NOMO-1 treated with dmso at 0.1 percent for 144 hours (cell line): ENCODE results near the gene FHOD1.

Experiments
- DNase-seq: peaks from one replicate; lab custom pipeline; 2025; ENCODE audit not compliant: unreplicated experiment; lab: John Stamatoyannopoulos, UW

Gene FHOD1

DNA sequence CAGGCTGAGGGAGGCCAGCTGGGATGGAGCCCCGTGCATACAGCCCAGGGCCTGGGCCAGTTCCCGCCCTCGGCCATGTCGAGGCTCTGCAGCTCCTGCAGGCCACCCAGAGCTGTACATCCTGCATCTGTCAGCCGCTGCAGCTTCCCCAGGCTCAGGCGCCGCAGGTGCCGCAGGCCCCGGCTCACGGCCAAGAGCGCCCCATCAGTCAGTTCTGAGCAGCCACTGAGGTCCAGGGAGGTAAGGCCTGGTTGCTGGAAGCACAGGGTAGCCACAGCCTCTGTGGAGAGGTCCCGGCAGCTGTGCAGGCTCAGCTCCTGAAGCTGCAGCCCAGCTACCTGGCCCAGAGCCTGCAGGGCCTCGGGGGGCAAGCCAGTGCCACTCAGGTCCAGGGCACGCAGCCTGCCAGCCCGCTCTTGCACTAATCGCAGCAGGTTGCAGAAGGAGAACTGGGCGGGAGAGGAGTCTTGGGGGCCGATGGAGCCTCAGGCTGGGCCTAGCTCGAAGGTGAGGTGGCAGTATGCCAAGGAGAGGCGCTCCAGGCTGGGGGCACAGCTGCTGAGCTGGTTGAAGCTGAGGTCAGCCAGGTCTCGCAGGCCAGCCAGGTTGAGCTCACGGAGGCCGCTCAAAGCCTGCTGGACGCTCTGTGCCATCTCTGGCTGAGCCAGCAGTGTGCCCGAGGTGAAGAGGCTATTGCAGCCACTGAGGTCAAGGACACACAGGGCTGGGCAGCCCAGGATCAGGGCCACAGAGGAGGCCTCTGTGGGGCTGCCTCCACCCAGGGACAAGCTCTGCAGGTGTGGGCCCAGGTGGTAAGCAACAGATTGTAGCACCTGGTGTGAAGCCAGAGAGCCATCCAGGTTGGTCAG, 37.0 kb downstream of the FHOD1 start:
- DNase-seq, result no peak

GRCh38 chr16:67209565-67209964, 37.7 kb downstream of the FHOD1 start:
- DNase-seq, result no peak

GRCh38 chr16:67208154-67208896, 39.0 kb downstream of the FHOD1 start:
- no peak for DNase-seq

GRCh38 chr16:67207249-67208091, 39.8 kb downstream of the FHOD1 start:
- no peak for DNase-seq

DNA sequence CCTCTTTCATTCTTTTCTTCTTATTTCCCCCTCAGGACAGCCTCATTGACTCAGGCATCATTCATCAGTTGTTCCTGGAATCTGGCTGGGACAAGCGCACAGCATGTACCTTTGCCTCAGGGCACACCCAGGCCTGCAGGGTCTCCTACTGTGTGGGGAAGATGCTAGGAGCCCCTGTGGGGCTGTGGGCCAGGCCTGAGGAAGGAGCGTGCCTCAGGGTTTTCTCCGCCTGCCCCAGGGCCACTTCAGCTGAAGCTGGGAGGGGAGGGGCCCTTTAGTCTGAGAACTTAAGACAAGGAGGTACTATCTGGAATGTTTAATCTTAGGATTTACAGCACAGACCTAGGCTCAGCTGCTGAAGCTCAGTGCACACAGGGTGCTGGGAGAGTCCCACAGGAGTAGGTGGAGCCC, 40.4 kb downstream of the FHOD1 start:
- DNase-seq, result no peak

DNA sequence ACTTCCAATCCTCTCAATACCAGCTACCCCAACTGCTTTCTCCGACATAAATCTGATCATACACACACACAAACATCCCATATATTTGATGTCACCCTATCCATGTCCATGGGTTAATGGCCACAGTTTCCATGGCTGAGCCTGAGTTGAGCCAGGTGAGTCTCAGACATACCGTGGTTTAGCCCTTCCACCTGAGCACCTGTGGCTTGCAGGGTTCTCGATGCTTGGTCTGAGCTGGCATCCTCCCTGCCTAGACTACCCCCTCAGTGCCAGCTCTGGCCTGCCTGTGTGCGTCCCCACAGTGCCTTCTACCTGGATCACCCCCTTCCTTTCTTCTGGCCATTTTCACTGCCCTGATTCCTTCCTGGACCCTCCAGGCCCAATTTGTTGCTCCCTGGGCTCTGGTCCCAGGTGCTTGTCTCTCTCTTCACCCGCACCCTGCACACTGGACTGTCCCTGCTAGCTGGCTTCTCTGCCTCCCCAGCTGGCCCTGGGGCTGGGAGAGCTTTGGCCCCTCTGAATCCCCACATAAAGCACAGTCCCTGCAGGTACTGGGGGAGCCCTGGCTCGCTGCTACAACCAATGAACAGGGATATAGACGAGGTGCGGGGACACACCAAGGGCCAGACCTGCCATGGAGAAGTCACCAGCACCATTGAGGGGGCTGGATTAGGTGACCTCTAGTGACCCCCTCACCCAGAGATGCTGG, 41.0 kb downstream of the FHOD1 start:
- no peak for DNase-seq

- no peak for DNase-seq
Measured at GRCh38 chr16:67204076-67204475, 43.2 kb downstream of the FHOD1 start.

- DNase-seq, result no peak
Measured at GRCh38 chr16:67202956-67203493, 44.3 kb downstream of the FHOD1 start.

GRCh38 chr16:67202426-67202825, 44.9 kb downstream of the FHOD1 start:
- no peak for DNase-seq

DNA sequence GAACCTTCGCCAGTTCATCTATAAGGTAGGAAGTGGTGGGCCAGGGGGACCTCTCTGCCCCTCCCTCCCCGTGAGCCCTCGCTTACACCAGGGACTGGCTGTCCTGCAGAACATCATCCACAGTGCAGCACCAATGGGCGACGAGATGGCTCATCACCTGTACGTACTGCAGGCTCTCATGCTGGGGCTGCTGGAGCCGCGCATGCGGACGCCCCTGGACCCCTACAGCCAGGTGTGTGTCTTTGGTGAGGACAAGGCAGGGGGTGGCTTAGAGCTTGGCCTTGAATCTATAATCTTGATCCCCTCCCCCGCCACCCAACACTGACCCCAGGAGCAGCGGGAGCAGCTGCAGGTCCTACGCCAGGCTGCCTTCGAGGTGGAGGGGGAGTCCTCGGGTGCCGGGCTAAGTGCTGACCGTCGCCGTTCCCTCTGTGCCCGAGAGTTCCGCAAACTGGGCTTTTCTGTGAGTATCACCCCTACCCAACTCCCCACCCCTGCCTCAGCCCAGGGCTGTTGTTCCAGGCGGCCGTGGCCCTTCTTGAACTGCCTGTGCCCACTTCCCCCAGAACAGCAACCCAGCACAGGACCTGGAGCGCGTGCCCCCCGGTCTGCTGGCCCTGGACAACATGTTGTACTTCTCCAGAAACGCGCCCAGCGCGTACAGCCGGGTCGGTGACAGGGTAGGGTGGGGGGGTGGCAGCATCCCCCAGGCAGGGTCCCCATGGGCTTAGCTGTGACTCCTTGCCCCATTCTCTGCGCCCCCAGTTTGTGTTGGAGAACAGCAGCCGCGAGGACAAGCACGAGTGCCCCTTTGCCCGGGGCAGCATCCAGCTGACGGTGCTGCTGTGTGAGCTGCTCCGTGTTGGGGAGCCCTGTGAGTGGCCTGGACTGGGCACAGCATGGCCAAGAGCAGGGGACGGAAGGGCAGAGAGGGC, 45.6 kb downstream of the FHOD1 start:
- DNase-seq, result no peak

DNA sequence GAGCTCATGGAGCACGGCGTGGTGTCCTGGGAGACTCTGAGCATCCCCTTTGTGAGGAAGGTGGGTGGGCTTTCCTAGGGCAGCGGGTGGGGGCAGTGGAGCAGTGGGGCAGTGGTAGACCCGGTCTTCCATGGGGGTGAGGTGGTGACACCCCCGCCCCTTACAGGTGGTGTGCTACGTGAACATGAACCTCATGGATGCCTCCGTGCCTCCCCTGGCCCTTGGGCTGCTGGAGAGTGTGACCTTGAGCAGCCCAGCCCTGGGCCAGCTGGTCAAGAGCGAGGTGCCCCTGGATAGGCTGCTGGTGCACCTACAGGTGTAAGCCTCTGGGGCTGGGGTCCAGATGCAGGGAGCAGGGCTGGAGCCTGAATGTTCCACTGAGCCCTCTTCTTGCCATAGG, 46.8 kb downstream of the FHOD1 start:
- no peak for DNase-seq

DNA sequence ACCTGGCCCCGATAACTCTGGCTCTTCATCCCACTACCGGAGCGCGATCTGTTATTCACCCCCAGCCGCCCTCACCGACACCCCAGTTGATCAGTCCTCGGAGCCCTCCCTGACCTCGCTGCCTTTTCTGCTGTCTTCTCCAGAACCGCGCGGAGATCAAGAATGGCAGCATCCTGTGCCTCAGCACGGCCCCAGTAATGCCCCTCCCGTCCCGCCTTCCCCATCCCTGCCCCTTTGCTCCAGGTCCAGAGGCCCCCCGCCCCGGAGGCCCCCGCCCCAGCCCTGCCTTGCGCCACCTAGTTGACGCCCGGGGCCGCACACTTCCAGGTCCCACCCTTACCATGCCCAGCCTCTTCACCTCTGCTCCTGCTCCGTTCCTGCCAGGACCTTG, 47.5 kb downstream of the FHOD1 start:
- no peak for DNase-seq

DNA sequence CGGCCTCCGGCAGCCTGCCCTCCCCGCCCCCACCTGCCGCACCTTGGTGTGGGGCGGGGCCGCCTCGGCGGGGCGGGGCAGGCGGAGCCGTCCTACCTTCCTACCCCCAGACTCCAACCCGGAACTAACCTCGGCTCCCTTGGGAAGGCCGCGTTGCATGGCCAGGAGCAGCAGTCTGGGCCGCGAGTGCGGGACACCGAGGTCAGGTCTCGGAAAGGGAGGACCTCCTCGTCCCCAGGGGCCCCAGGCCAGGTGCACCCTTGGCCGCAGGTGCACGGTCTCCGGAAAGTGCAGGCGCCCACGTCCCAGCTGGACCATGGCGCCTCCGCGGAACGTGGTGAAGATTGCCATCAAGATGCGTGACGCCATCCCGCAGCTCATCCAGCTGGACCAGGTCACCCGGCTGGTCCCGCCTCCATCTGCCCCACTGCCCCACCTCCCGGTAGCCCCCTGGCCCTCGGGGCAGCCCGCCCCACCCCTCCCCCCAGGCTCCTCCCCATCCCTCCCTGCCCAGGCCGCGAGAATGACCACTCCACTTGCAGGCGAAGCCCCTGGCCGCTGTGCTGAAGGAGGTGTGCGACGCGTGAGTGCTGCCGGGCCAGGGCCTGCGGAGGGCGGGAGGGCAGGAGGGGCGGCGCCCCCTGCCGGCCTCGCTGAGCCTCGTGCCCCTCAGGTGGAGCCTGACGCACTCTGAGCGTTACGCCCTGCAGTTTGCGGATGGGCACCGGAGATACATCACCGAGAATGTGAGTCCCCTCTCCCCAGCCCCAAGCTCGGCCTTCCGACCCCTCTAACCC, 48.1 kb downstream of the FHOD1 start, which contains the start of gene ELMO3:
TSS of gene ELMO3 (plus strand) at position 121 of the 797 bp plus-strand sequence. CDS start at position 317, 196 bp downstream.
- DNase-seq, result no peak

DNA sequence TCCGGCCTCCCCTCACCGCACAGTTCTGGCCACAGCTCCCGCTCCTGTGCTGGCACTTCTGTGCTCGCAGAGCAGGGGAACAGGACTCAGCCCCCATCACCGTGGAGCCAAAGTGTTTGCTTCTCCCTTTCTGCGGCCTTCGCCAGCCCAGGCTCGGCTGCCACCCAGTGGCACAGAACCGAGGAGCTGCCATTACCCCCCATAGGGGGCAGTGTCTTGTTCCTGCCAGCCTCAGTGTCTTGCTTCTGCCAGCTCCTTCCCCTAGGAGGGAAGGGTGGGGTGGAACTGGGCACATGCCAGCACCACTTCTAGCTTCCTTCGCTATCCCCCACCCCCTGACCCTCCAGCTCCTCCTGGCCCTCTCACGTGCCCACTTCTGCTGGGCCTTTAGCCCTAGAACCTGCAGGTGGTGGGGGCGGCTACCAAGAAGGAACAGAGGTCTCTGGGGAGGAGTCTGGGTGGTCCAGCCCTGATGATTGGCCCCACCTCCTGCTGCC, 49.0 kb downstream of the FHOD1 start:
- no peak for DNase-seq

GRCh38 chr16:67197704-67198103, 49.6 kb downstream of the FHOD1 start:
- no peak for DNase-seq

- DNase-seq, result no peak
Measured at GRCh38 chr16:67196881-67197280, 50.4 kb downstream of the FHOD1 start.

GRCh38 chr16:67195676-67196075, 51.6 kb downstream of the FHOD1 start:
- DNase-seq, result no peak

DNA sequence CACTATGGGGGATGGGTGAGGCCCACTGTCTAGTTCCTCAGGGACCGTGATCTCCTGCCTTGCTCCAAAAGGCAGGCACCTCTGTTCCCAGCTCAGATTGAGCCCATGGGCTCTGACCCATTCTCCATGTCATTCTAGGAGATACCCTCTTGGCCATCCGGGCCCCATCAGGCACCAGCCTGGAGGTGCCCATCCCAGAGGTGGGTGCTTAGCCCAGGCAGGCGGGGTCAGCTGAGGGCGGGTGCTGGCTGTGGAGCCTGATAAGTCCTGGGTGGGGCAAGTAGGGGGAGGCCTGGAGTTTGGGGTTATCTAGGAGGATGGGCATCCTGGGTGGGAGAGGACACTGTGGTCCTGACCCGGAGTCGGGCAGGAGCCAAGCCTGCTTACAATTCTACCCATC, 53.0 kb downstream of the FHOD1 start:
- DNase-seq, result no peak
